NB4 (cell line): ENCODE measurements around the gene UBR3.

Source experiments
- CTCF ChIP-seq: IDR thresholded peaks from one replicate; pipeline ENCODE4 v1.5.1; 2012; ENCODE audit warnings: low read depth, low read length
- MAX ChIP-seq: IDR thresholded peaks from 2 replicates; pipeline ENCODE4 v1.6.1; 2011; ENCODE audit warnings: low read depth, low read length
- POLR2A ChIP-seq: IDR thresholded peaks from 2 replicates; pipeline ENCODE4 v1.6.1; 2011; ENCODE audit warnings: mild to moderate bottlenecking; ENCODE audit not compliant: insufficient read length; ENCODE audit errors: extremely low read depth

- TF ChIP-seq CTCF = no peak
- no peak for TF ChIP-seq POLR2A
- TF ChIP-seq MAX = no peak
These were observed 187.5 kb downstream of the UBR3 start for GRCh38 chr2:170014769-170015168.
